ENCODE data around the gene ZC3H7A.

DNA sequence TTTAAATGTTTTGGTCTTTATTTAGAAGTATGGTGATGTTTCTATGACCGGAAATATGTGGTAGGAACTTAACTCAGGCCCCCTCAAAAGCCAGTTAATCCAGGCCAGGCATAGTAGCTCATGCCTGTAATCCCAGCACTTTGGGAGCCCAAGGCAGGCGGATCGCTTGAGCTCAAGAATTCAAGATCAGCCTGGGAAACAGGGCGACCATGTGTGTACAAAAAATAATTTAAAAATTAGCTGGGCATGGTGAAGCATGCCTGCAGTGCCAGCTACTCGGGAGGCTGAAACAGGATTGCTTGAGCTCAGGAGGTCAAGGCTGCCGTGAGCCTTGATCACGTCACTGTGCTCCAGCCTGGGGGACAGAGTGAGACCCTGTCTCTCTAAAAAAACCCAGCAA lies 44.0 kb upstream of the ZC3H7A start:
- no peak for TF ChIP-seq CEBPB (IDR thresholded peaks at IDR 0.05; ENCODE audit: low read depth, low read length)
- no peak for TF ChIP-seq RFX5 (IDR thresholded peaks at IDR 0.05; ENCODE audit: borderline replicate concordance, low read depth, low read length)
- no peak for TF ChIP-seq EZH2 (IDR thresholded peaks at IDR 0.05; ENCODE audit: low read depth, low read length, severe bottlenecking)
